Hepatocyte (in vitro differentiated cells): ENCODE data around the gene C12orf56.
"Not testable (repeated sequence)": the region's sequence is repeated elsewhere in the genome, so short reads cannot be mapped to it uniquely, and the experiment has no call there.

Experiments used
- EZH2 ChIP-seq: fragments of 200-600 bp; sonication (generic); IDR thresholded peaks from 2 replicates; pipeline ENCODE4 v1.6.1; 2016; ENCODE audit warnings: antibody characterized with exemption, mild to moderate bottlenecking, borderline replicate concordance
- TF ChIP-seq, protein P1 (sequence below): fragments of 200-600 bp; sonication (generic); IDR thresholded peaks from 2 replicates; pipeline ENCODE4 v1.5.1; 2016; ENCODE audit warnings: antibody characterized with exemption, mild to moderate bottlenecking; ENCODE audit not compliant: poor library complexity

- TF ChIP-seq EZH2: not testable (repeated sequence)
- TF ChIP-seq, protein P1, sequence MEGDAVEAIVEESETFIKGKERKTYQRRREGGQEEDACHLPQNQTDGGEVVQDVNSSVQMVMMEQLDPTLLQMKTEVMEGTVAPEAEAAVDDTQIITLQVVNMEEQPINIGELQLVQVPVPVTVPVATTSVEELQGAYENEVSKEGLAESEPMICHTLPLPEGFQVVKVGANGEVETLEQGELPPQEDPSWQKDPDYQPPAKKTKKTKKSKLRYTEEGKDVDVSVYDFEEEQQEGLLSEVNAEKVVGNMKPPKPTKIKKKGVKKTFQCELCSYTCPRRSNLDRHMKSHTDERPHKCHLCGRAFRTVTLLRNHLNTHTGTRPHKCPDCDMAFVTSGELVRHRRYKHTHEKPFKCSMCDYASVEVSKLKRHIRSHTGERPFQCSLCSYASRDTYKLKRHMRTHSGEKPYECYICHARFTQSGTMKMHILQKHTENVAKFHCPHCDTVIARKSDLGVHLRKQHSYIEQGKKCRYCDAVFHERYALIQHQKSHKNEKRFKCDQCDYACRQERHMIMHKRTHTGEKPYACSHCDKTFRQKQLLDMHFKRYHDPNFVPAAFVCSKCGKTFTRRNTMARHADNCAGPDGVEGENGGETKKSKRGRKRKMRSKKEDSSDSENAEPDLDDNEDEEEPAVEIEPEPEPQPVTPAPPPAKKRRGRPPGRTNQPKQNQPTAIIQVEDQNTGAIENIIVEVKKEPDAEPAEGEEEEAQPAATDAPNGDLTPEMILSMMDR: not testable (repeated sequence)
Measured at GRCh38 chr12:64340546-64340945, 50.0 kb downstream of the C12orf56 start.
